Stimulated activated CD8-positive, alpha-beta memory T cell treated with anti-CD3 and anti-CD28 coated beads, Interleukin-15, amount 100 ng/mL, for 24 hours (primary cell): Measurements from ENCODE around the gene ANKRD42.

Experiments used
- DNase-seq: peaks from one replicate; pipeline ENCODE4 v3.0.0-alpha.2; 2020; ENCODE audit warnings: low read depth

The ANKRD42 gene

DNA sequence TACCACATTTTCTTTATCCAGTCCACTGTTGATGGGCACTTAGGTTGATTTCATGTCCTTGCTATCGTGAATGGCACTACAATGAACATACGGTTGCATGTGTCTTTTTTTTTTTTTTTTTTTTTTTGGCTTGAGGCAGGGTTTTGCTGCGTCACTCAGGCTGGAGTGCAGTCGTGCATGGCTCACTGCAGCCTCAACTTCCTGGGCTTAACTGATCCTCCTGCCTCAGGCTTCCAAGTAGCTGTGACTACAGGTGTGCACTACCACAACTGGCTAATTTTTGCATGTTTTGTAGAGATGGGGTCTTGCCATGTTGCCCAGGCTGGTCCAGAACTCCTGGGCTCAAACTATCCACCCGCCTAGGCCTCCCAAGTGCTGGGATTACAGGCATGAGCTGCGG lies 94.1 kb downstream of the ANKRD42 start:
- DNase-seq = no peak

DNA sequence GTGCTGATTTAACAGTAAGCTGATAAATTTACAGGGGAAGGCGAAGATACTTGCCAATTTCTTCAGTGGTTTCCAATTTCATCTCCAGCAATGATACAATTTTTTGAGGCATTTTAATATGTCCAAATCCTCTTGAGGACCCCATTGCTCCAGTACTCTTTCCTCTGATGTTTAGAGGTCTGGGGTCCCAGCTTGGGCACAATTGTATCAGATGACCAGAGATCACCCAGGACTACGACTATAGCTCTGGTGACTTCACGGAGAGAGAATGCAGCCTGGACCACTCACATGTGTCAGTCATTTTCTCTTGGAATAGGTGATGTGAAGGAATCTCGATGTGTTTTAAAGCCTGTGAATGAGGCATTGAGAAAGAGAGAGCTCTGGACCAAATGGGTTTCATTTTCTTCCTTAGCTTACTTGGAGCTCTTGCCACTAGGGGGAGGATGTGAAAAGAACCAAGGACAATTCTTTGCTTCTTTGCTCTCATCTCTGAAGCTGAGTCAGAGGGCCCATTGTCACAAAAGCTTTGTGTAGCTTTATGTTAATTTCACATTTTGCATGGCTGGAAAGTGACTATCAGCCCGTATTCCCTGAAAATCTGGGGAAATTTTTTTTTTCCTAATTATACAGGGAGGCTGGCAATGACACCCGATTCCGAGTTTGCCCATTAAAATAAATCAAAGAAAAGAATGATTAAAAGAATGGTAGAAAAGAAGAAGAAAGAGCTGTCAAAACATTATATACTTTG lies 99.4 kb downstream of the ANKRD42 start:
- no peak for DNase-seq

DNA sequence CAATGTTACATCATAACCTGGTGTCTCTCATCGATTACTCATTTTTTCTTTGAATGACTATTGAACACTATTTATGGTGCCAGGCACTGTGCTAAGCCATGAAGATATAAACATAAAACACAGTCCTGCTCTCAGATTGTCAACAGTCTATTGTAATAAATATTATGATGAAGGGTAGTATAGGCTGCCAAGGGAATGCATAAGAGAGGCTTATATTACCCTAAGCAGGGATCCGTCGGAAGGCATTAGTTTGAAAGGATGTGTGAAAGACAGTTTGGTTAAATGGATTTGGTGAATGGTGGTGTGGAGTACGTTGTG lies 99.9 kb downstream of the ANKRD42 start:
- no peak for DNase-seq

DNA sequence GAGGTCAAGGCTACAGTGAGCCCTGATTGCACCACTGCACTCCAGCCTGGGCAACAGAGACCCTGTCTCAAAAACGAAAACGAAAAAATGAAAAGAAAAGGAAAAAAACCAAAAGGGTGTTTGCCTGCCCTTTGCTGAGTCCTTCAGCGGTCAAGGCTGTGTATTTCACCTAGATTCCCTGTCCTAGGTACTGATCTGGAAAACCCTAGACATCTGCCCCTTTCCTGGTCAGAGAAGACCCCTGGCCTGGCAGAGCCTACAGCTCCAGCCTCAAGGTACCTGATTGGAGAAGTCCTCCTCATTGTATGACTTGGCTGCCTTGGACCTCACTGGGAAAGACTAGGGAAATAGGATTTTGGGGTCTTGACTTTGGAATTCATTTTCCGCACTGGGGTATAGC lies 100.7 kb downstream of the ANKRD42 start:
- no peak for DNase-seq
